HFF-Myc (cell line): ENCODE data around the gene WDR81.

ENCODE experiments used
- DNase-seq: peaks from one replicate; pipeline ENCODE4 v3.0.0-alpha.2; 2011; ENCODE audit warnings: low read depth; ENCODE audit errors: extremely low read depth
- H3K4me3 ChIP-seq: replicated peaks from 2 replicates; pipeline ENCODE4 v1.5.1; 2011; ENCODE audit warnings: low read depth, mild to moderate bottlenecking, control low read depth, low read length
- CTCF ChIP-seq: IDR thresholded peaks from 2 replicates; pipeline ENCODE4 v1.5.1; 2012; ENCODE audit warnings: mild to moderate bottlenecking, low read depth, low read length, control low read depth; ENCODE audit errors: missing control alignments

WDR81 gene

DNA sequence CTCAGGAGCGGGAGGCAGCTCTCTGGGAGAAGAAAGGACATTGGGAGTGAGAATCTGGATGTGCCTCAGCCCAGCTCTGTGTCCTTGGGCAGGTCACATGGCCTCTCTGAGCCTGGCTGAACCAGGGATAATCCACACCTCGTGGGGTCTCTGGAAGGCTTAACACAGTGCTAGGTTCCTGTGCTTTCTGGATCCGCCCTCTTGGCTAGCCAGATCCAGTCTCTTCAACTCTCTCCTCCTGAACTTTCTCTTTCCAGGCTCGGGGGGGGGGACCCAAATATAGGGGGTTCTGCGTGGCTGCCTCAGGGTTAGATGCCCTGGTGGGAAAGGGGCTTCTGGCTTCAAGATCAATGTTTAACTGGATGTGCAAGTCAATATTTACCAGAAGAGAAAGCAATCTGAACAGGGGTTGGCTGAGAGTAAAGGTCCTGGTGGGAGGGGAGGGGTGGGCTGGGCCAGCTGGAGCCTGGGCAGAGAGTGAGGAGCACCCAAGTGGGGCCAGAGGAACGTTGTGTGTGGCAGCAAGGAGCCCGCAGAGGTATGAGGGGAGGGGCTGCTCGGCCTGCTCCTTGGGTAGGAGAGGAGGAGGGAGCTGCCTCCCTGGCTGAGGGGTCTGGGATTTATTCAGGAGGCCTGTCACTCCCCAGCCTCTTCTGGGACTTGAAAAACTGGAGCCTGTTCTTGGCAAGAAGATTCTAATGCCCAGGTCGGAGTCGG lies 18.0 kb downstream of the WDR81 start, which contains the start of gene SERPINF2:
Gene SERPINF2, plus strand, starts transcription at position 501 of the 717 bp plus-strand sequence. CDS start 2,125 bp downstream, outside the sequence.
- TF ChIP-seq CTCF = no peak

DNA sequence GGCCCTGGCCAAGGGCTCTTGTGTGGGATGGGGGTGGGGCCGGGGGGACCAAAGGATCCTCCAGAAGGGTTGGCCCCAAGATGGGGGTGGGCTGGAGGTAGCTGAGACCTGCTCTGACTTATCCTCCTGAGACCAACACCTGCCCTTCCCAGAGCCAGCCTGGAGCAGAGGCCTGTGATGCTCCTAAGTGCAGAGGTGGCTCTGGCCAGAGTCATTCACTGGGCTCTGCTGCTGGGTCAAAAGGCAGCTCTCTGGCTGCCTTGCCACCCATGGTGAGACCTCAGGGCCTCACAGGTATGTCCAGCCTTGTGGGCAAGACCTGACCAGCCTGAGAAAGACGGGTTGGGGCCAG lies 18.6 kb downstream of the WDR81 start:
- no peak for TF ChIP-seq CTCF
- DNase-seq = no peak

More for the DNA sequence above, 18.0 kb downstream of the WDR81 start, which contains the start of gene SERPINF2:
- no peak for DNase-seq
- H3K4me3 ChIP-seq = no peak within 1 kb of the TSS

DNA sequence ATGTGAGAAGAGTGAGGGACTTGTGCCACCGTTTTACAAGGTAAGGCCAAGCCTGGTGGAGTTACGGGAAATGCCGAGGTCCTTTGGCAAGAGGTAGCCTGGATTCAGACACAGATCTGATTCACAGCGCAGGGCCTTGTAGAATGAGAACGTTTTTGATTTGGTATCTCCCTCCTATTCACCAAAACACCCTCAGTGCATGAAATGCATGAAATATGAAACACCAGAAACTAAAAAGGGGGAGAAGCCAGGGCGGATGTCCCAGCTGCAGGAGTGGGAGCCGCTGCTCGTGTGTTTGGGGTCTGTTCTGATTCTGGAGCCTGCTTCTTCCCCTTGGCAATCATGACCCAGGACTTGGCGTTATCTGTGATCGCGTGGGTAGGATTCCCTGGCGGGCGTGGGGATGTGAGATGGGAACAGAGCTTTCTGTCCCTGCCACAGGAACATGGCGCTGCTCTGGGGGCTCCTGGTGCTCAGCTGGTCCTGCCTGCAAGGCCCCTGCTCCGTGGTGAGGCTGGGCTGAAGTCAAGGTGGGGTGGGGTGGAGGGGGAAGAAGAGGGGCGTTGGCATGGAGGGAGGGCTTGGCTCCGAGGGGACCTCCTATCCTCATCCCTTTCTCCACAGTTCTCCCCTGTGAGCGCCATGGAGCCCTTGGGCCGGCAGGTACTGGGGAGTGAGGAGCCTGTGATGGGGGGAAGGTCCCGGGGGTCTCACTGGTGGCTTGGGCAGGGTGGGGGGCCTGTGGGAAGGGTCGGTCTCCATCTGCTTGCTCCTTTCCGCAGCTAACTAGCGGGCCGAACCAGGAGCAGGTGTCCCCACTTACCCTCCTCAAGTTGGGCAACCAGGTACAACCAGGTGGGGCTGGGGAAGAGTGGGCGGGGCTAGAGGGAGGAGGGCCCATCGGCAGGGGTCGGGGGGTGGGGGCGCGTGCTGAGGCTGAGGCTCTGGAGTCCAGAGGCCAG lies 20.3 kb downstream of the WDR81 start:
- no peak for DNase-seq
- no peak for TF ChIP-seq CTCF

More for the DNA sequence above, 18.6 kb downstream of the WDR81 start:
- no peak overlapping the region for H3K4me3 ChIP-seq

DNA sequence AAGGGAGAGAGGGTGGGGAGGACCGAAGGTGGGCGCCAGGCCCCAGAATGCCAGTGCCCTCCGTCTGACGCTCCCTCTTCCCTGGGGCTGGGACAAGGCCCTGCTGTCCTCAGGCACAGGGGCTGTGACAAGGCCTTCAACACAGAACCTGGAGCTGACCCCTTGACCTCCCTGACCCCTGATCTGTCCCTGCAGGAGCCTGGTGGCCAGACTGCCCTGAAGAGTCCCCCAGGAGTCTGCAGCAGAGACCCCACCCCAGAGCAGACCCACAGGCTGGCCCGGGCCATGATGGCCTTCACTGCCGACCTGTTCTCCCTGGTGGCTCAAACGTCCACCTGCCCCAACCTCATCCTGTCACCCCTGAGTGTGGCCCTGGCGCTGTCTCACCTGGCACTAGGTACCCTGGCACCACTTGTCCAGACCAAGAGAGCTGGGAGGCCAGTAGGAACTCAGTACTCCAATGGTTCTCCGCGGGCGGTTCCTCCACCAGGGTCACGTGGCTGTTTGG lies 21.1 kb downstream of the WDR81 start:
- no peak for DNase-seq
- no peak overlapping the region for H3K4me3 ChIP-seq
- TF ChIP-seq CTCF = no peak

More for the DNA sequence above, 20.3 kb downstream of the WDR81 start:
- no peak overlapping the region for H3K4me3 ChIP-seq

- H3K4me3 ChIP-seq = no peak overlapping the region
- DNase-seq = no peak
- no peak for TF ChIP-seq CTCF
Observed at GRCh38 chr17:1746975-1747543, 22.6 kb downstream of the WDR81 start.

DNA sequence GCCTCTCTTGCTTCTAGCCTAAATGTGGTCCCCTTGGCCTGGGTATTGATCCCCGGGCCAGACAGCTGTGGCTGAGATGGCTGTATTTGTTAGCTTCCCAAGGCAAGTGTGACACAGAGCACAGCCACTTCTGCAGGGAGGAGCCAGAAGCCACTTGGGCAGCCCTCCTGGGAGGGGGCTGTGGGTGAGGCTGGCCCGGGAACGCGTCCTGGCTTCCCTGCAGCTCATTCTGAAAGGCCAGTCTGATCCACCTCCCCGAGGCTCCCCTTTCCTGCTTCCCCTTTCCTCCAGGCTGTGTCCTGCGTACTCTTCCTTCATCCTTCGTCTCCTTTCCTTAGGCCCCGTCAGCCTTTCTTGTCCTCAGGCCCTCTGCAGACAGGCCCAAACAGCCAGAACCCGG lies 26.1 kb downstream of the WDR81 start:
- DNase-seq = no peak
- no peak overlapping the region for H3K4me3 ChIP-seq
- no peak for TF ChIP-seq CTCF
